Activated CD4-positive, alpha-beta T cell treated with anti-CD3 and anti-CD28 coated beads, Interleukin-2, amount 10 ng/mL, durations not matched to agents 24 days and 14 days (primary cell): ENCODE results near the gene MESD. TPM values are rescaled to one million over a fixed set of nuclear protein-coding genes. Genes with fewer than 3 reads are reported as not detected.

ENCODE experiments used
- DNase-seq: peaks from one replicate; pipeline ENCODE4 v3.0.0; 2022
- H3K27ac Mint-ChIP-seq: one replicate; pipeline ENCODE4 v1.8.0; 2022; ENCODE audit warnings: mild to moderate bottlenecking, mixed read lengths
- H3K27me3 Mint-ChIP-seq: one replicate; pipeline ENCODE4 v1.8.0; 2022; ENCODE audit warnings: mixed read lengths
- H3K36me3 Mint-ChIP-seq: one replicate; pipeline ENCODE4 v1.8.0; 2022; ENCODE audit warnings: low read depth, mild to moderate bottlenecking, mixed read lengths
- H3K4me1 Mint-ChIP-seq: one replicate; pipeline ENCODE4 v1.8.0; 2021; ENCODE audit warnings: mixed read lengths
- H3K4me3 Mint-ChIP-seq: one replicate; pipeline ENCODE4 v1.8.0; 2022; ENCODE audit warnings: mild to moderate bottlenecking, moderate library complexity, mixed read lengths
- H3K9me3 Mint-ChIP-seq: one replicate; pipeline ENCODE4 v1.8.0; 2021; ENCODE audit warnings: mixed read lengths
- intact Hi-C: fragments of 100-400 bp; cut with micrococcal nuclease; formaldehyde crosslinking; loops from one replicate; pipeline ENCODE4 v1.15.1; 2023
- total RNA-seq: library from RNA; stranded (reverse); gene quantifications from 2 replicates; pipeline ENCODE4 v1.2.3, GENCODE V29; 2022

The MESD gene
- total RNA-seq, 1 donor from 2014 or later = 27.1 TPM

- H3K36me3 Mint-ChIP-seq = no peaks in the 10 kb centered on the region
- intact Hi-C loops = no loop called here
- H3K9me3 Mint-ChIP-seq = no peaks in the 10 kb centered on the region
- H3K27ac Mint-ChIP-seq = no peak overlapping the region
- DNase-seq = no peak
- H3K4me3 Mint-ChIP-seq = no peak overlapping the region
- peaks cover 14% of the 10 kb centered on the region for H3K4me1 Mint-ChIP-seq
- no peaks in the 10 kb centered on the region for H3K27me3 Mint-ChIP-seq
These were observed 67.7 kb downstream of the MESD start for GRCh38 chr15:80921736-80922410.

GRCh38 chr15:80920271-80920699 lies 69.3 kb downstream of the MESD start:
- Mint-ChIP-seq H3K36me3 (no peaks in the 10 kb centered on the region), H3K4me1 (peaks cover 14% of the 10 kb centered on the region), H3K4me3 (no peak overlapping the region), H3K27me3 (no peaks in the 10 kb centered on the region), H3K27ac (no peak overlapping the region), H3K9me3 (no peaks in the 10 kb centered on the region)
- DNase-seq = peak; percentile 66
- intact Hi-C loops = no loop called here

GRCh38 chr15:80918196-80918783 lies 71.3 kb downstream of the MESD start:
- Mint-ChIP-seq H3K27ac (no peak overlapping the region), H3K4me1 (peaks cover 14% of the 10 kb centered on the region), H3K36me3 (no peaks in the 10 kb centered on the region), H3K4me3 (no peak overlapping the region), H3K27me3 (no peaks in the 10 kb centered on the region), H3K9me3 (no peaks in the 10 kb centered on the region)
- no peak for DNase-seq
- intact Hi-C loops = no loop called here

GRCh38 chr15:80916056-80916455 lies 73.6 kb downstream of the MESD start:
- Mint-ChIP-seq H3K4me3 (no peak overlapping the region), H3K9me3 (no peaks in the 10 kb centered on the region), H3K27ac (no peak overlapping the region), H3K27me3 (no peaks in the 10 kb centered on the region), H3K4me1 (peaks cover 13% of the 10 kb centered on the region), H3K36me3 (no peaks in the 10 kb centered on the region)
- DNase-seq = no peak
- intact Hi-C loops = no loop called here

- no peak for DNase-seq
- Mint-ChIP-seq H3K4me1 (peaks cover 8% of the 10 kb centered on the region), H3K9me3 (no peaks in the 10 kb centered on the region), H3K4me3 (no peak overlapping the region), H3K27ac (no peak overlapping the region), H3K36me3 (no peaks in the 10 kb centered on the region), H3K27me3 (no peaks in the 10 kb centered on the region)
- intact Hi-C loops = no loop called here
These were observed 74.1 kb downstream of the MESD start for GRCh38 chr15:80915472-80915871.

- Mint-ChIP-seq H3K27ac (no peak overlapping the region), H3K27me3 (no peaks in the 10 kb centered on the region), H3K4me1 (no peaks in the 10 kb centered on the region), H3K9me3 (no peaks in the 10 kb centered on the region), H3K4me3 (no peak overlapping the region), H3K36me3 (peaks cover 2% of the 10 kb centered on the region)
- intact Hi-C loops = no loop called here
- DNase-seq = no peak
These were observed 76.1 kb downstream of the MESD start for GRCh38 chr15:80913541-80913940.

GRCh38 chr15:80912673-80913072 lies 76.9 kb downstream of the MESD start:
- Mint-ChIP-seq H3K4me1 (no peaks in the 10 kb centered on the region), H3K27me3 (no peaks in the 10 kb centered on the region), H3K36me3 (peaks cover 2% of the 10 kb centered on the region), H3K27ac (no peak overlapping the region), H3K4me3 (no peak overlapping the region), H3K9me3 (no peaks in the 10 kb centered on the region)
- DNase-seq = no peak
- intact Hi-C loops = no loop called here

- Mint-ChIP-seq H3K27ac (no peak overlapping the region), H3K9me3 (no peaks in the 10 kb centered on the region), H3K36me3 (peaks cover 2% of the 10 kb centered on the region), H3K4me1 (no peaks in the 10 kb centered on the region), H3K4me3 (no peak overlapping the region), H3K27me3 (no peaks in the 10 kb centered on the region)
- intact Hi-C loops = no loop called here
- no peak for DNase-seq
These were observed 77.8 kb downstream of the MESD start for GRCh38 chr15:80911821-80912220.

- Mint-ChIP-seq H3K27ac (no peak overlapping the region), H3K27me3 (no peaks in the 10 kb centered on the region)
These were observed 83.4 kb downstream of the MESD start for GRCh38 chr15:80906159-80906766.

GRCh38 chr15:80904998-80905397 lies 84.6 kb downstream of the MESD start:
- no peaks in the 10 kb centered on the region for H3K27me3 Mint-ChIP-seq
- no peak overlapping the region for H3K4me3 Mint-ChIP-seq
- no peak overlapping the region for H3K27ac Mint-ChIP-seq
- intact Hi-C loops = no loop called here
- DNase-seq = no peak
- peaks cover 2% of the 10 kb centered on the region for H3K36me3 Mint-ChIP-seq
- H3K4me1 Mint-ChIP-seq = no peaks in the 10 kb centered on the region
- H3K9me3 Mint-ChIP-seq = no peaks in the 10 kb centered on the region

More at GRCh38 chr15:80906159-80906766, 83.4 kb downstream of the MESD start:
- Mint-ChIP-seq H3K4me3 (no peak overlapping the region), H3K9me3 (no peaks in the 10 kb centered on the region), H3K4me1 (no peaks in the 10 kb centered on the region), H3K36me3 (peaks cover 2% of the 10 kb centered on the region)
- DNase-seq = no peak
- intact Hi-C loops = no loop called here

- no peaks in the 10 kb centered on the region for H3K27me3 Mint-ChIP-seq
- intact Hi-C loops = no loop called here
These were observed 87.3 kb downstream of the MESD start for GRCh38 chr15:80902298-80902801.

GRCh38 chr15:80898040-80898439 lies 91.6 kb downstream of the MESD start:
- H3K9me3 Mint-ChIP-seq = no peaks in the 10 kb centered on the region
- H3K27me3 Mint-ChIP-seq = no peaks in the 10 kb centered on the region
- H3K27ac Mint-ChIP-seq = no peak overlapping the region
- intact Hi-C loops = no loop called here
- H3K4me3 Mint-ChIP-seq = no peak overlapping the region
- H3K36me3 Mint-ChIP-seq = peaks cover 2% of the 10 kb centered on the region
- no peak for DNase-seq
- H3K4me1 Mint-ChIP-seq = no peaks in the 10 kb centered on the region

More at GRCh38 chr15:80902298-80902801, 87.3 kb downstream of the MESD start:
- Mint-ChIP-seq H3K36me3 (no peaks in the 10 kb centered on the region), H3K4me1 (no peaks in the 10 kb centered on the region), H3K4me3 (no peak overlapping the region), H3K27ac (no peak overlapping the region), H3K9me3 (no peaks in the 10 kb centered on the region)
- no peak for DNase-seq
